NK-92 (cell line): ENCODE data around the gene TRAPPC3.

Source experiments
- DNase-seq: peaks from one replicate; lab custom pipeline; 2025; ENCODE audit not compliant: unreplicated experiment; lab: John Stamatoyannopoulos, UW

The TRAPPC3 gene

GRCh38 chr1:36154335-36154734 is 5.0 kb upstream of the TRAPPC3 start:
- DNase-seq, result no peak

- no peak for DNase-seq
Measured at GRCh38 chr1:36153476-36153875, 4.2 kb upstream of the TRAPPC3 start.

- no peak for DNase-seq
Measured at GRCh38 chr1:36151845-36152203, 2.5 kb upstream of the TRAPPC3 start.

GRCh38 chr1:36151134-36151844 is 2.0 kb upstream of the TRAPPC3 start:
- DNase-seq, result no peak

- DNase-seq, result no peak
Measured at GRCh38 chr1:36150296-36151133, 1.2 kb upstream of the TRAPPC3 start.

- DNase-seq, result no peak
Measured at GRCh38 chr1:36149973-36150295, 648 bp upstream of the TRAPPC3 start.

DNA sequence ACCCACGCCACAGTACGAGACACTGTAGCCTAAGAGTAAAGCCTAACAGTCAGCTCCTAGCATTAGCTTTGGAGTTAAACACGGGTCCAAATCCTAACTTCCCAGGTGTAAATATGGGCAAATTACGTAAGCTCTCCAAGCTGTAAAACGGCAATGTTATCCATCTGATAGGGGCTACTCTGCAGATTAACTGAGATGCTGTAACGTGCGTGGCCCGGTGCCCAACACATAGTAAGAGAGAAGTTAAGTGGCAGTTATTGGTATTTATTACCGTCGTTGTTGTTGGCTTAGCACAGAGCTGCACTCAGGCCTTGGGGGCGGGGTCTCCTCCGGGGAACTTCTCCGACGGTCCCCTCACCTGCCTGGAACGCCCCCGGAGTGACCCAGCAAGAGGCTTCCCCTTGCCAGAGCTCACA is 457 bp downstream of the TRAPPC3 start:
- DNase-seq, result no peak

- no peak for DNase-seq
Measured at GRCh38 chr1:36144413-36144812, 4.9 kb downstream of the TRAPPC3 start.

DNA sequence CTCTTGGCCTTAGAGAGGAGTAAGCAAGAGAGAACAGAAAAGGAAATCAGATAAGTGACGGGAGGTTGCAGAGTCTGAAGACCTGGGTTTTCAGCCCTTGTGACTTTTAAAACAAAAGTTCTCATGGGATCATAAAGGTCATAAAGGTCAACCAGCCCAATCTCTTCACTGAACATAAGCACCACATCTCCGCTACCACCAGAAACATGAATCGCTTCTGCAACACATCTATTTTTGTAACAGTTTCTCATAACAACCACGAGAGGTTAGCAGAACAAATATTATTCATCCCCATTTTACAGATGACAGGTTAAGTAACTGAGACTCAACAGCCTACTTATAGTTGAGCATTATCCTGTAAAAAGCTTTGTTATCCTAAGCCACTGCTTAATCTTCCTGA is 5.9 kb downstream of the TRAPPC3 start:
- no peak for DNase-seq

GRCh38 chr1:36142121-36142520 is 7.2 kb downstream of the TRAPPC3 start:
- DNase-seq, result no peak

DNA sequence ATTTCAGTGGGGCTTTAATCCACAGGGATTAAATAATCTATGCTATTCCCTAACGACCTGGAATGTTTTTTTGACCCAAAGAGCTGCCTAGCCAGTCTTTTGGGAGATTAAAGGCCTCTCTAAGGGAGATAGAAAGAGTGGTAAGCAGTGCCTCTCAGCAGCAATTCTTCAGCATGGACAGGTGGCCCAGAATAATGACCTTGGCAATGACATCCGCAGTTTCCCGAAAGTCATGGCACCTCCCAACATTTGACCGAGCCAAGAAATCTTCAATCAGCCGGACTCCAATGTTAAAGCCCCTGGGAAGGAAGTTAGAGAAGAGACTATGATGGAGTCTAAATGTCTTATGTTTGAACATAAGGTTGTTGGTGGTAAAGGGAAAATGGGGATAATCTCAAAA is 9.8 kb downstream of the TRAPPC3 start:
- DNase-seq, result no peak

- no peak for DNase-seq
Measured at GRCh38 chr1:36137776-36138175, 11.5 kb downstream of the TRAPPC3 start.

GRCh38 chr1:36137226-36137625 is 12.1 kb downstream of the TRAPPC3 start:
- DNase-seq, result no peak

- no peak for DNase-seq
Measured at GRCh38 chr1:36136535-36136934, 12.8 kb downstream of the TRAPPC3 start.

DNA sequence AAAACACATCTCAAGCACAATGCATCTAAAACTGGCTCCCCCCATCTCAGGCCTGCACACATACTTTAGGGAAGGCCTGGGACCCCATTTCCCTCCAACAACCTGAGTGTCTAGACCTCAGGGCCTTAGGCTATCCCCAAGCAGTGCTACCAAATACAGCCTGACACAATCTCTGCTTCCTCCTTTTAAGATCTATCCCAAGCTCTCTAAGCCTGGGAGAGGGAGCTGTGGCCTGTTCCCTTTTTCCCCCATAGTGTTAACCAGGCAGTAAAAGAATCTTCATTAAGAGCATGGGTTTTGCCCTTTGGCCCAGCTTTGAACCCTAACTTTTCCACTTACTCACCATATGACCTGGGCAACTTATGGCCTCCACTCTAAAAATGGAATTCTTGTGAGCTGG is 13.5 kb downstream of the TRAPPC3 start:
- no peak for DNase-seq

DNA sequence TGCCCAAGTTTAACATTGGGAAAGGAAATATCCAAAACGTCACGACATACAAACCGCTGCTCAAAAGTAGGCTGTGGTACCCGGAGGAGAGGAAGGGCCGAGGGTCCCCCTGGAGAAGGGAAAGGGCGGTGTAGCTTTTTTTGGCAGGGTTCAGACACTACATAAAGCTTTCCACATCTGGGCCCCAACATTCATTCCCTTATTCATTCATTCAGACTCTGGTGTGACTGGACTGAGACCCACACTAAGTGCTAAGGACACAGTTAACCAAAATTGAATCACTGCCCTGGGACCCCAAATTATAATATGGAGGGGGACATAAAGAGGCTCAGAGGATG is 14.0 kb downstream of the TRAPPC3 start:
- DNase-seq, result no peak

DNA sequence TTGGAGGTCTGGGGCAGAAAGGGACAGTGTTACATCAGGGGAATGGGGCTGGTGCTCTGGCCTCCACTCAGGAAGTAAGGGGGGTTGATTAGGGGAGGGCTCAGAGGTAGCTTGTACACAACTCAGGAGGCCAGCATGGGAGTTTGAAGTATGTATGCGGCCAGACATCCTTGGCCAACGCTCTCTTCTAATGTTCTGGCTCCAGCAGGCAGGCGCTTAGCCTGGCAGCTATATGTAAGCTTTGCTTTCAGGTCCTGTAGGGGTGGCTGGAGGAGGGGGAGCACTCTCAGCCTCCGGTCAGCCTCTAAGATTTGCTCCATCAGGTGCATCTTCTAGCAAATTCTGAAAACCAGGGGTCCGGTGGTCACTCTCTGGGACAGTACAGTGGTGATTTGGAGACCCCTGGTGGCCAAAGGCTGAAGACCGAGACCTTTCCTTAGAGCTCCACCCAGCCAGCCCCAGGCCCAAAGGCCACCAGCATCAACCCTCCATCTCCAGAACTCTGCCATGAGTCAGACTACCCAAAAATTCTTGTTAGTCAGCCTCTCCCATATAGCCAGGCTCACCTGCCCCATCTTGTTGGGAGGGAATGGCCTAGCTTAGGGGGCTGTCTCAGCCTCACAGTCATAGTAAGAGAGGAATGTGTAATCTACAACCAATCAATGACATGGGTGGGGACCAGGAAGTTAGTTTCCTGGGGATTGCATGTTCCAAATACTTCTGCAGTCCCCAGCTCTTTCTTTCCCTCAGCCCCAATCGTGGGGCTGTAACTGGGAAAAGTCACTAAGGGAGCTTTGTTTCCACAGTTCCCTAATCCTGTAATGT is 14.6 kb downstream of the TRAPPC3 start:
- DNase-seq, result no peak

DNA sequence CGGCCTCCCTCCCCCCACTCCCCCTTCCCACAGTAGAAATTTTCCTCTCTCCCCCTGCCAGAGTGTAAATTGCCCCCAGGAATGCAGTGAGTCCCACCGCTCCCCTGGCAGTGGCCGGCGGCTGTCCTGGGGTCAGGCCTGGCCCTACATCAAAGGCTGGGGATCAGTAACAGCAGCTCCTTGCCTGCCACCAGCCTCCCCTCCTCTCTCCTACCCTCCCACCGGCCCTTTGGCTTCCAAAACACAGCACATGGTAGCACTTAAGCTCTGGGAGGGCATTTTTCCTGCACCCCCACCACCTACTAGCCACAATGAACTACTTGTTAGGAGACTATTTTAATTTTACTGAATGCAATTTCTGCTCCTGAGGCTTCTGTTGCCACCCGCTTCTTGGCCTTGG is 15.3 kb downstream of the TRAPPC3 start:
- DNase-seq, result no peak

DNA sequence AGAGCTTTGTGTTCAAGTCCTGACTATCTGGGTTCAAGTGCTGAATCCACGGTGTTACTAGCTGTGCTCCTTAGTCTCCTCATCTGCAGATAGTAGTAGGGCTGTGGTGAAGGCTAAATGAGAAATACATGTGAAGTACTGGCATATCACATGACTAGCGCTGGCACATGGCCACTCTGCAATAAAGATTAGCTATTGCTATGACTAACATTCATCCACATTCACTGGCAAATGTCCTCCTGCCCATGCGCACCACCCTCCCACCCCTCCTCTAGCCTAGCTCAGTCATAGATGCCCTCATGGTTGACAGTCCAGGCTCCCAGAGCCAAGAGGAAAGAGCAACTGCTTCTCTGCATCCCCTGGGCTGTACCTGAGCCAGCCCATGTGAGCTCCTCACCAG is 15.8 kb downstream of the TRAPPC3 start:
- DNase-seq, result no peak

DNA sequence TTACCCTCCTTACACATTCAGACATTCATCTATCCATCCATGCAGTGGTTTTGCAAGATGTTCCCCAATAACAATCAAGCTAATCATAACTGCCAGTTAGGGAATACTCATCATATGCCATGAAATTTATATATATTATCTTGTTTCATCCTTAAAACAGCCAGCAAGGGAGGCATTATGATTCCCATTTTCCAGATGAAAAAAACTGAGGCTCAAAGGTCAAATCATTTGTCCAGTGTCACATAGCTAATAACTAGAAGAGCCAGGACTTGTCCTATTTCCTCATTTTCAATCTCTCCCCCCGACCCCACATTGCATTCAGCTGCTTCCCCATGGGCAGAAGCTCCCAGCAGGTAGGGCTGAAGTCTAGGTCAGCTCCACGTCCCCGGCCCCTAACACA is 17.3 kb downstream of the TRAPPC3 start:
- no peak for DNase-seq

GRCh38 chr1:36128905-36129206 is 20.4 kb downstream of the TRAPPC3 start:
- DNase-seq, result no peak
